IMR-90 (cell line): ENCODE results near the gene SSBP2. TPM values are rescaled to one million over a fixed set of nuclear protein-coding genes. Genes with fewer than 3 reads are reported as not detected.

Experiments used
- ATAC-seq: fragments of 200-7000 bp; cut with Tn5 transposase; 2 replicates; pipeline ENCODE4 v1.9.1; 2020; ENCODE audit warnings: low read depth, mild to moderate bottlenecking, moderate library complexity
- BruUV-seq: library from RNA; stranded (reverse); fragments of 400-500 nt; replicated peaks from 2 replicates; lab custom pipeline; 2021; lab: Mats Ljungman, UMichigan
- CTCF ChIA-PET: fragments of 300-600 bp; formaldehyde crosslinking; extraction: SDS; loops from one replicate; lab custom pipeline; 2021; ENCODE audit warnings: antibody characterized with exemption; lab: Yijun Ruan, JAX
- POLR2A ChIA-PET: fragments of 300-600 bp; sonication (Branson Sonifier 250); formaldehyde crosslinking; loops from one replicate; lab custom pipeline; 2022; ENCODE audit warnings: antibody characterized with exemption; ENCODE audit not compliant: unreplicated experiment; lab: Charles Lee
- DNase-seq: peaks from one replicate; pipeline ENCODE4 v3.0.0; 2013
- H2AFZ ChIP-seq: replicated peaks from 2 replicates; pipeline ENCODE3; 2013; ENCODE audit warnings: low read length, mild to moderate bottlenecking; ENCODE audit not compliant: poor library complexity
- H2AK5ac ChIP-seq: 2 replicates; pipeline ENCODE4 v1.6.1; 2013; ENCODE audit warnings: low read depth, low read length, inconsistent platforms
- H2AK9ac ChIP-seq: replicated peaks from 2 replicates; pipeline ENCODE3; 2013; ENCODE audit warnings: mild to moderate bottlenecking, low read depth, low read length, moderate library complexity; ENCODE audit not compliant: poor library complexity
- H2BK120ac ChIP-seq: 2 replicates; pipeline ENCODE4 v1.6.1; 2013; ENCODE audit warnings: low read depth, low read length, inconsistent platforms
- H2BK15ac ChIP-seq: 3 replicates; pipeline ENCODE4 v1.6.1; 2013; ENCODE audit warnings: low read depth, low read length, inconsistent platforms
- H2BK20ac ChIP-seq: 2 replicates; pipeline ENCODE4 v1.6.1; 2013; ENCODE audit warnings: low read depth, mild to moderate bottlenecking, inconsistent platforms, low read length, moderate library complexity
- H2BK5ac ChIP-seq: 2 replicates; pipeline ENCODE4 v1.6.1; 2013; ENCODE audit warnings: mild to moderate bottlenecking, low read depth, low read length, inconsistent platforms; ENCODE audit not compliant: poor library complexity, severe bottlenecking
- H3K14ac ChIP-seq: replicated peaks from 2 replicates; pipeline ENCODE4 v1.6.1; 2013; ENCODE audit warnings: low read depth, low read length, inconsistent platforms
- H3K18ac ChIP-seq: 2 replicates; pipeline ENCODE4 v1.6.1; 2013; ENCODE audit warnings: low read depth, low read length, control low read depth
- H3K23ac ChIP-seq: 2 replicates; pipeline ENCODE4 v1.6.1; 2013; ENCODE audit warnings: low read depth, low read length, inconsistent platforms
- H3K27ac ChIP-seq: 2 replicates; pipeline ENCODE4 v1.5.1; 2013; ENCODE audit warnings: mild to moderate bottlenecking, control low read depth, low read length; ENCODE audit not compliant: insufficient read depth
- H3K27me3 ChIP-seq: 2 replicates; pipeline ENCODE4 v1.6.1; 2013; ENCODE audit warnings: low read length; ENCODE audit not compliant: control insufficient read depth, insufficient read depth
- H3K36me3 ChIP-seq: 2 replicates; pipeline ENCODE4 v1.6.1; 2013; ENCODE audit warnings: low read length, mixed read lengths; ENCODE audit not compliant: control insufficient read depth, insufficient read depth
- H3K4ac ChIP-seq: 2 replicates; pipeline ENCODE4 v1.6.1; 2013; ENCODE audit warnings: low read depth, low read length, inconsistent platforms
- H3K4me1 ChIP-seq: 2 replicates; pipeline ENCODE4 v1.6.1; 2013; ENCODE audit warnings: low read length, mixed read lengths; ENCODE audit not compliant: control insufficient read depth, insufficient read depth
- H3K4me2 ChIP-seq: 2 replicates; pipeline ENCODE4 v1.6.1; 2013; ENCODE audit warnings: low read depth, mild to moderate bottlenecking, control low read depth, low read length, moderate library complexity
- H3K4me3 ChIP-seq: 2 replicates; pipeline ENCODE4 v1.5.1; 2013; ENCODE audit warnings: low read depth, mild to moderate bottlenecking, control low read depth, low read length, moderate library complexity; ENCODE audit not compliant: insufficient read depth
- H3K56ac ChIP-seq: 2 replicates; pipeline ENCODE4 v1.6.1; 2013; ENCODE audit warnings: low read length, inconsistent platforms; ENCODE audit not compliant: insufficient read depth; ENCODE audit errors: extremely low read depth
- H3K79me1 ChIP-seq, 2 experiments: 2 replicates each; pipeline ENCODE4 v1.6.1; 2013; ENCODE audit warnings: low read length in 2 of 2, inconsistent platforms in 1 of 2, low read depth in 1 of 2
- H3K9ac ChIP-seq: 2 replicates; pipeline ENCODE4 v1.6.1; 2013; ENCODE audit warnings: low read depth, low read length, control low read depth
- H3K9me1 ChIP-seq: 2 replicates; pipeline ENCODE4 v1.6.1; 2013; ENCODE audit warnings: low read length, inconsistent platforms; ENCODE audit not compliant: insufficient read depth
- H3K9me3 ChIP-seq: 2 replicates; pipeline ENCODE4 v1.6.1; 2013; ENCODE audit warnings: low read length; ENCODE audit not compliant: control insufficient read depth, insufficient read depth
- H4K20me1 ChIP-seq: 2 replicates; pipeline ENCODE4 v1.6.1; 2013; ENCODE audit warnings: low read length, inconsistent platforms; ENCODE audit not compliant: insufficient read depth
- H4K5ac ChIP-seq: 2 replicates; pipeline ENCODE4 v1.6.1; 2013; ENCODE audit warnings: mild to moderate bottlenecking, low read depth, low read length, control low read depth
- H4K8ac ChIP-seq, 2 experiments: 2 replicates each; pipeline ENCODE4 v1.6.1; 2013; ENCODE audit warnings: low read depth in 2 of 2, low read length in 2 of 2, control low read depth in 1 of 2, inconsistent platforms in 1 of 2
- H4K91ac ChIP-seq: 2 replicates; pipeline ENCODE4 v1.6.1; 2013; ENCODE audit warnings: low read depth, low read length, inconsistent platforms; ENCODE audit not compliant: insufficient read depth
- ELK1 ChIP-seq: fragments of 150-350 bp; IDR thresholded peaks from 2 replicates; pipeline ENCODE4 v1.6.1; 2016; ENCODE audit warnings: low read depth, mild to moderate bottlenecking, low read length, moderate library complexity, borderline replicate concordance
- MAZ ChIP-seq: IDR thresholded peaks from 2 replicates; pipeline ENCODE4 v1.6.1; 2012; ENCODE audit warnings: low read depth, mild to moderate bottlenecking, low read length, improper control_type of control experiment, moderate library complexity, borderline replicate concordance
- POLR2A ChIP-seq: IDR thresholded peaks from 2 replicates; pipeline ENCODE4 v1.6.1; 2012; ENCODE audit warnings: mild to moderate bottlenecking, low read depth, low read length
- RAD21 ChIP-seq: IDR thresholded peaks from 2 replicates; pipeline ENCODE4 v1.6.1; 2012; ENCODE audit warnings: low read length, improper control_type of control experiment
- RFX5 ChIP-seq: IDR thresholded peaks from 2 replicates; pipeline ENCODE4 v1.8.0; 2012; ENCODE audit warnings: low read depth, mild to moderate bottlenecking, low read length, moderate library complexity
- WGBS, 2 experiments: methylation state at CpG; one replicate each; pipeline versions ENCODE4 v1.1.5 to v1.1.7; 2013; ENCODE audit warnings: missing lambda C conversion rate in 2 of 2; ENCODE audit not compliant: insufficient read length in 1 of 2; ENCODE audit errors: extremely low coverage in 2 of 2; 5-methylcytosine and 5-hydroxymethylcytosine counted together
- dilution Hi-C: fragments of 300-500 bp; cut with HindIII; formaldehyde crosslinking; loops from one replicate; pipeline ENCODE4 v1.14.3; 2018; ENCODE audit warnings: low sequenced_read_pairs; ENCODE audit not compliant: unreplicated experiment
- in situ Hi-C: fragments of 300-500 bp; cut with MboI; formaldehyde crosslinking; loops from 3 replicates; pipeline ENCODE4 v1.14.3; 2019; ENCODE audit warnings: low sequenced_read_pairs, inconsistent platforms, mixed read lengths
- intact Hi-C: fragments of 100-400 bp; cut with micrococcal nuclease; formaldehyde crosslinking; loops from 2 replicates; pipeline ENCODE4 v1.10.0; 2022
- polyA plus RNA-seq, 3 experiments: library from polyadenylated mRNA; depleted of rRNA; stranded (reverse); fragments of >200 nt; gene quantifications; 2 replicates each; pipeline ENCODE4 v1.2.3, GENCODE V29; 2012; ENCODE audit warnings: low replicate concordance in 1 of 3
- total RNA-seq: library from RNA; depleted of rRNA; stranded (reverse); fragments of >200 nt; gene quantifications from 2 replicates; pipeline ENCODE4 v1.2.3, GENCODE V29; 2012

The SSBP2 gene
- total and polyA plus RNA-seq, 2 of the 4 experiments (the other 2 are of a cell fraction), result 38.4 to 42.7 TPM

GRCh38 chr5:81513473-81513872 is 237.4 kb downstream of the SSBP2 start:
- H2BK15ac ChIP-seq, result no peak overlapping the region
- no peaks in the 10 kb centered on the region for H3K36me3 ChIP-seq
- H3K23ac ChIP-seq, result no peak overlapping the region
- H2BK20ac ChIP-seq, result no peak overlapping the region
- no peak overlapping the region for H3K4ac ChIP-seq
- no peak overlapping the region for H4K5ac ChIP-seq
- H4K91ac ChIP-seq, result no peak overlapping the region
- intact Hi-C loops (no loop called here), in situ Hi-C loops (loop anchor here (25.0 kb wide), 1 partner anchor 649 kb away; no protein-coding TSS in a partner anchor), dilution Hi-C loops (no loop called here)
- H3K27ac ChIP-seq, result no peak overlapping the region
- ChIA-PET CTCF (no interaction called here), POLR2A (no interaction called here)
- no peaks in the 10 kb centered on the region for H3K27me3 ChIP-seq
- no peaks in the 10 kb centered on the region; a peak in 1 of 4 replicates for H3K79me1 ChIP-seq
- H3K4me1 ChIP-seq, result no peaks in the 10 kb centered on the region
- H3K9ac ChIP-seq, result no peak overlapping the region
- H3K4me2 ChIP-seq, result no peak overlapping the region
- no peak overlapping the region for H3K4me3 ChIP-seq
- TF ChIP-seq RAD21 (no peak), ELK1 (no peak), RFX5 (no peak), POLR2A (no peak), MAZ (no peak)
- BruUV-seq, result no TSS peak
- no CpG with 5 or more reads among the region's 2 CpGs for WGBS, 2 experiments
- H2AK5ac ChIP-seq, result no peak overlapping the region
- no peaks in the 10 kb centered on the region for H4K20me1 ChIP-seq
- H2BK5ac ChIP-seq, result no peak overlapping the region
- H3K9me1 ChIP-seq, result no peaks in the 10 kb centered on the region
- no peak overlapping the region for H4K8ac ChIP-seq
- no peak overlapping the region for H3K56ac ChIP-seq
- ATAC-seq, result no peak
- H2BK120ac ChIP-seq, result no peak overlapping the region
- H3K9me3 ChIP-seq, result no peaks in the 10 kb centered on the region
- DNase-seq, result no peak
- no peak overlapping the region for H3K18ac ChIP-seq
- H2AFZ ChIP-seq, result no peak overlapping the region
- H3K14ac ChIP-seq, result no peak overlapping the region
- no peak overlapping the region for H2AK9ac ChIP-seq
